GM21367 (cell line): ENCODE results near the gene BAIAP2.
"Not testable (repeated sequence)": the region's sequence is repeated elsewhere in the genome, so short reads cannot be mapped to it uniquely, and the experiment has no call there.

Experiments
- ATAC-seq: cut with Tn5 transposase; IDR thresholded peaks from one replicate; pipeline ENCODE4 v1.9.1; 2021; ENCODE audit not compliant: unreplicated experiment

The BAIAP2 gene

DNA sequence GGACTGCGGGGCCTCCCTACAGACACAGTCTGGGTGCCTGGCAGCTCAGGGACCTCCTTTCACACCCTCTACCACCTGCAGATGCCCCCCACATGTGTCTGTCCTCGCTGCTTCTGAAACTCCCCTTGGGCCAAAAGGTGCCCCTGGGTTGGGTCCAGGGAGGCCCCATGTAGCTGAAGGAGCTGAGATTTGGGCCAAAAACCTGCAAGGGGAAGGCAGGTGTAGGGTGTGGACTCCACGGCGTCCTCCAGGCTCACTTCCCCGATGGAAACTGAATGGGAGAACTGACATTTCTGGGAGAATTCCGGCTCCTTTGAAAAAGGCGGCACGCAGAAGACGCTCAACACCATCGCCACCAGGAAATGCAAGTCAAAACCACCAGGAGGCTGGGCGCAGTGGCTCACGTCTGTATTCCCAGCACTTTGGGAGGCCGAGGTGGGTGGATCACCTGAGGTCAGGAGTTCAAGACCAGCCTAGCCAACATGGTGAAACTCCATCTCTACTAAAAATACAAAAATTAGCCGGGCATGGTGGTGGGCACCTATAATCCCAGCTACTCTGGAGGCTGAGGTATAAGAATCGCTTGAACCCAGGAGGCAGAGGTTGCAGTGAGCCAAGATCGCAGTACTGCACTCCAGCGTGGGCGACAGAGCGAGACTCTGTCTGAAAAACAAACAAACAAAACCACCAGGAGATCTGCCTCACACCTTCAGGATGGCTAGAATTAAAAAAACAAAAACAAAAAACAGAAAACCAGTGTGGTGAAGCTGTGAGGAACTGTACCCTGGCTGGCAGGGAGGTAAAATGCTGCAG lies 13.2 kb upstream of the BAIAP2 start:
- ATAC-seq: no peak

DNA sequence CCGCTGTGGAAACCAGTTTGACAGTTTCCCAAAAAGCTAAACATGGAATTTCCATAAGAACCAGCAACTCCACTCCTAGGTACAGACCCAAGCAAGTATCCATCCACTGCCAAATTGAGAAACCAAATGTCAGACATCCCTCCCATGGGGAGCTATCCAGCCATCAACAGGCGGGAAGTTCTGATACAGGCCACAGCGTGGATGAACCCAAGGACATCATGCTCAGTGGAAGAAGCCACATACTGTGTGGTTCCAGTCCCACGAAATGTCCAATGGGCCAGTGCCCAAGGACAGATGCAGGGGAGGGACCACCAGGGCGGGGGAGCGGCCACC lies 12.6 kb upstream of the BAIAP2 start:
- no peak for ATAC-seq

DNA sequence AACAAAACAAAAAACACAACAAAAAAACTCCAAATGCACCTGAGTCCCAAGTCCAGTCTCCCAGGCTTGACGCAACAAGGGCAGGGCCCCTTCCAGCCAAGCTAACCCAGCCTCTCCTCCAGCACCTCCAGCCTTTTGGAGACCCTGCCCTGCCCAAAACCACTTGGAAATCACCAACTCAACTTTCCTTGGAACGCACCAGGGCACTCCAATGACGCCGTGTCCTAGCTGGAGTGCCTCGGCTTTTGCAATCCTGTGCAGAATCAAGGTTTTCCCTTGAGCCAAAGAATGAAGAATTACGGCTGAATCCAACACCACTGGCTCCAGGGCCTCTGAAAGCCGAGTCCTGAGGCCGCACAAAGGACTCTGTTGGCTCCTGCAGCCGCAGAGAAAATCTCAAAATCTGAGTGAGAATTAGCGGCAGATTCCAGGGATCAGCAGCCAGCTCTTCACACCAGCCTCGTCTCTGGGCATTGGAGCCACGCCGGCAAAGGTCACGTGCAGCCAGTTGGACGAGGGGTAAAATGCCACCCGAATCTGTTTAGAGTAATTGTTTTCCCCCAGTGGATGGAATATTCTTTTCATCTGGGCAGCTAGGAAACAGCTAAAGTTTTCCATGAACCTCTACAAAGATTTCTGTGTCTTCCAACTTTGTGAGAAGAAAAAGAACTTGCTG lies 9.7 kb upstream of the BAIAP2 start:
- no peak for ATAC-seq

DNA sequence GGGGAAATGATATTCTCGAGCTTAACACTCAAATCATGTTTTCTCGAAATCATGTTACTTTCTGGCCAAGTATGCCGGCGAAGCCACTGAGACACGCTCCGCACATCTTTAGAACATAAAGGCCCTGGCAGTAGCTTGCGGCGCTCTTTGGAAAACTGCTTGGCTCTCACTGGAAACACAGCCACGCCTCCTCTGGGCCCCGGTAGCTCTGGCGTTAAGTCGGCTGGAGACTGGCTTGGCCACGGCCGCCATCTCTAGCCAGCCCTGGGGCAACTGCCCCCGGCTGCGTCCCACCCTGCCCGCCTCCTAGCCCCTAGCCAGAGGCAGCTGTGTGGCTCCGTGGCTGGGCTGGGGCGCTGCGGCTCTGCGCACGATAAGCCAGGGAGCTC lies 9.2 kb upstream of the BAIAP2 start:
- no peak for ATAC-seq

DNA sequence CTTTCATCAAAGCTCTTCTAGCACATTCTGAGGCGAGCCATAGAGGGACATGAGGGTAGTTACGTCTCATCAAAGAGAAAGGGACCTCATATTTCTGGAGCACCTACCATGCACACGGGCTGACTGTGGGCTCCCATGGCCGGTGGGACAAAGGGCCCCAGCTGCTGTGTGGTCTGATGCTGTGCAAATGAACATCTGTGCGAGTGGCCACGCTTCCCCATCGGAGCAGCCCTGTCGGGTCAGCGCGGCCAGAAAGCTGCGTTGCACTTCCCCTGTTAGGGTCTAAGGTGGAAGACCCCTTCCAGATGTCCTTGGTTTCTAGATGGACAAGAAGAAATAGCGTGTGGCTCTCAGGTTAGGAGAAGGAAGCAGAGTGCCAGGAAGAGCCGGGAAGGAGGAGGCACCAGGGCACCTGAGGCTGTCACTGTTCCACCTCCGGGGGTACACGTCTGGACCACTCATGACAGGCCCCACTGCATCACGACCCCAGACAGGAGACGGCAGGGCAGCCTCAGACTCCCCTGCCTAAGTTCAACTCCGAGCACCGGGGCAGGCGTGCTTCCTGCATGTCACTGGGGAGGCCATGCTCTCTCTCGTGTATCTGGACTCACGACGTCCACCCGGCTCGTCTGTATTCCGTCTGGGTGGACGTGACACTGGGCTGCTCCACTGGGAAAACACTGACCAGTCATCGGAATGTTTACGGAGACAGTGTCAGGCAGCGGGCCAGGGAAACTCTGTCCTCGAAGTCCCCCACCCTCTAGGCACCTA lies 8.5 kb upstream of the BAIAP2 start:
- ATAC-seq: no peak

DNA sequence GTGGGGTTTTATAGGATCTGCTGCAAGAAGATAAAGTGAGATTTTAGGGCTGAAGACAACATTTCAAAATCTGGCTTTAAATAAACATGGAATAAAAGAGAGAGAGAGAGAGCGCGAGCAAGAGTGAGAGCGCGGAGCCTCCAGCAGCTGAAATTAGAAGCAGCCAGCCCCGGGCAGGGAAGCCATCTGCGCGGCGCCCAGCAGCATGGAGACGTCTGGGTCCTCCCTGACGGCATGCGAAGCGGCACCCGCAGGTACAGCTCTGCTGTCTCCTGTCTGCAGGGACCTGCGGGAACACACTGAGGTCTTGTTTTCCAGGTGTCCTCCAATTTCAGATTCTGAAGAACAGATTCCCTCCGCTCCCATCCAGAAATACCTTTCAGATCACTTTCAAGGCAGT lies 7.9 kb upstream of the BAIAP2 start:
- no peak for ATAC-seq

DNA sequence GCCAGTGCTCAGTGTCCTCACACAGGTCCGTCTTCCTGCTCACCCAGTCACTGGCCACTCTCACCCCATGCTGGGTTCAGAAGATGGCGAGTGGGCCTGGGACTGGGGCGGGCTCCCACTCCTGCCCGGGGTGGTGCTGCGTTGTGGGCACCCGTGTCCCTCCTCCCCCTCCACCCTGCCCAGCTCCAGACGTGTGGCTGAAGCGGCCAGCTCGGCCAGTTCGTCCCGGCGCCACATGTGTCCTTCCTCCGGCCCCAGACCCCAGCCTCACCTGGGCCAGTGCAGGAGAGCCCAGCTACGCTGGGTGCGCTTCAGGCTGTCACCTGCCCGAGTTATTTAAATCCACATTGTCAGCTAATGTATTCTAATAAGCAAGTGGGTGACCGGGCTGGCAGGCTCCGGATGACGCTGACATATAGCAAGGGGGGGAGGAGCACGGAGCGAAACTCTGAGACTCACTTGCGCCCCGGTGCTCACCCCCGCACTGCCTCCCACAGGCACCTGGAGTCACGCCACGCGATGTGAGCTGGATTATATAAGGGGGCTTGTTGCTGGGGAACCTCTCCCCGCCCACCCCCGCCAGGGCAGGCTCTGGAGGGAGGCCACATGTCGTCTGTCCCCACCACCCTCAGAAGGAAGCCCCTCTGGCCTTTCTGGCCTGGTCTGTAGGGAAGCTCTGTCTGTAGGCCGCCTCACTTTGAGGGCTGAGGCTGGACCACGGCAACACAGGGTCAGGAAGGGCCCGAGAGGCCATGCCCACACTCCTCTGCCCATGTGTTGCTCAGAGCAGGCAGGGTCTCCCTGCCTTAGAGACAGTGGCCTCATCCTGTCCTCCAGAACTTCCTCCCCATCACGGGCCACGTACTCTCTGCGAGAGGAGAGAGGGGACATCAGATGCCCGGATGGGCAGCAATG lies 7.1 kb upstream of the BAIAP2 start:
- ATAC-seq: no peak

DNA sequence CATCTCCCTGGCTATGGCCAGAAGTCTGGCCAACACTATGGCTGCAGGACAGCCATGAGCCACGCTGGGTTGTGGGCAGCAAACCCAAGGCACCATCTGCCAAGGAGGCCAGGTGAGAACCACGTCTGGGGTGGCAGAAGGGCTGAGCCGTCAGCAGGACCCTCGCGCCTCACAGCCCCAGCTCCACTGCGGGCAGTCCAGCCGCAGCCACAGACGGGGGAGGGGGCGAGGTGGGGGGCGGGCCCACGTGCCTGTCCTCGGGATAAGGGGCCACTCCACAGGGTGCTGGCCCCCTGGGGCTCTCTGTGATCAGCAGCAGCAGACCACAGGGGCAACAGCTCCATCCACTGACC lies 6.5 kb upstream of the BAIAP2 start:
- ATAC-seq: no peak

DNA sequence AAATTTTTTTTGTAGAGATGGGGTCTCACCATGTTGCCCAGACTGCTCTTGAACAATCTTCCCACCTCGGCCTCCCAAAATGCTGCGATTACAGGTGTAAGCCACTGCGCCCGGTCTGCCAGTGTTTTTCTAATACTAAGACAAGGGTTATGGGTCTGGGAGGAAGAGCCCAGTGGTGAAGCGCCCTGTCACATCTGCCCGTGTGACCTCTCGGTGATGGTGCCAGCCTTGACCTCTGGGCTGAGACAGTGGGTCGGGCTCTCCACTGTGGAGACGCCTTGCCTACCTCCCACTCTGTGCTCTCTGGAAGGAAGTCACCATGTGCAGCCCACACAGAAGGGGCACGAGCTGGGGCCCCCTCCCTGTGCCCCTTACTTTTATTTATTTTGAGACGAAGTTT lies 5.1 kb upstream of the BAIAP2 start:
- no peak for ATAC-seq

DNA sequence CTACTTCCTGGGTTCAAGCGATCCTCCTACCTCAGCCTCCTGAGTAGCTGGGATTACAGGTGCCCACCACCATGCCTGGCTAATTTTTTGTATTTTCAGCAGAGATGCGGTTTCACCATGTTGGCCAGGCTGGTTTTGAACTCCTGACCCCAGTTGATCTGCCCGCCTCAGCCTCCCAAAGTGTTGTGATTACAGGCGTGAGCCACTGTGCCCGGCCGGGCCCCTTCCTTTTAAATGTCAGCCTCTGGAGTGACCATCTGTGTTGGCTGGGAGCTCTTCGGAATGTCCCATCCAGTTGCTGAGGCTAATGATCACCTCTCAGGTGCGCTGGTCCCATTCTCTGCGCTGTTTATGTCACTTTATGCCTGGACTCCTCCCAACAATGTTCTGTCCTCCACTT lies 4.6 kb upstream of the BAIAP2 start:
- ATAC-seq: not testable (repeated sequence)

DNA sequence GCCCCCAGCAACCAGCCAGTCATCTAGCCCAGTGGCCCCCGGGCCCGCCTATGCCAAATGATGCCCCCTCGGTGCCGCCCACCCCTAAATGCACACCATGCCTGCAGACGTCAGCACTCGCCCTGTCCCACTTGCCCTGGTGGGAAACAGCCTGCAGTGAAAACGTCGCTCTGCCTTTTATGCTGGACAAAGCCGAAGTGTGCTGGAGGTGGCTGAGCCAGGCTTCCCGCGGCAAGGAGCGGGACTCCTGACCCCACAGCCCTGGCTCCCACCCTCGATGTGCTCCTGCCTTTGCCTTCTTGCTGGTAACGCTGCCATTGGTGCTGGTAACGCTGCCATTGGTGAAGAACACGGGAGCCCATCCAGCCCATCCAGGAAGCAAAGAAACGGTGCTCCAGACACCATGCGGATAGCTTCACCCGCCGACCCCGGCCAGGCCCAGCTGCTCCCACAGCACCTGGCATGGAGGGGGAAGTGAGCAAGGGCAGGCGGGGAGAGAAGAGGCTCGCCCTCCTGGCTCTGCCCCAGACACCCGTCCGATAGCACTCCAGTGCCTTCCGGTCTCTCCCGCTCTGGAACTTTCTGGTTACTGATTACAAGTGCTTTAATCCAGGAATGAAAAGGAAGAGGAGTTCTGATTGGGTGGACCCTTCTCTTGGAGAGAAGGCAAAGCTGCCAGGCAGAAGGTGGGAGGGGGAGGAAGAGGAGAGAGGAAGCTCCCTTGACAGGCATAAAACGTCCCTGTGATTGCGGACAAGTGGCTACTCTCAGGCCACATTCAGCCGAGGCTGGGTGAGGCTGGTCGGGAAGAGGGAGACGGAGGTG lies 4.0 kb upstream of the BAIAP2 start:
- ATAC-seq: no peak

DNA sequence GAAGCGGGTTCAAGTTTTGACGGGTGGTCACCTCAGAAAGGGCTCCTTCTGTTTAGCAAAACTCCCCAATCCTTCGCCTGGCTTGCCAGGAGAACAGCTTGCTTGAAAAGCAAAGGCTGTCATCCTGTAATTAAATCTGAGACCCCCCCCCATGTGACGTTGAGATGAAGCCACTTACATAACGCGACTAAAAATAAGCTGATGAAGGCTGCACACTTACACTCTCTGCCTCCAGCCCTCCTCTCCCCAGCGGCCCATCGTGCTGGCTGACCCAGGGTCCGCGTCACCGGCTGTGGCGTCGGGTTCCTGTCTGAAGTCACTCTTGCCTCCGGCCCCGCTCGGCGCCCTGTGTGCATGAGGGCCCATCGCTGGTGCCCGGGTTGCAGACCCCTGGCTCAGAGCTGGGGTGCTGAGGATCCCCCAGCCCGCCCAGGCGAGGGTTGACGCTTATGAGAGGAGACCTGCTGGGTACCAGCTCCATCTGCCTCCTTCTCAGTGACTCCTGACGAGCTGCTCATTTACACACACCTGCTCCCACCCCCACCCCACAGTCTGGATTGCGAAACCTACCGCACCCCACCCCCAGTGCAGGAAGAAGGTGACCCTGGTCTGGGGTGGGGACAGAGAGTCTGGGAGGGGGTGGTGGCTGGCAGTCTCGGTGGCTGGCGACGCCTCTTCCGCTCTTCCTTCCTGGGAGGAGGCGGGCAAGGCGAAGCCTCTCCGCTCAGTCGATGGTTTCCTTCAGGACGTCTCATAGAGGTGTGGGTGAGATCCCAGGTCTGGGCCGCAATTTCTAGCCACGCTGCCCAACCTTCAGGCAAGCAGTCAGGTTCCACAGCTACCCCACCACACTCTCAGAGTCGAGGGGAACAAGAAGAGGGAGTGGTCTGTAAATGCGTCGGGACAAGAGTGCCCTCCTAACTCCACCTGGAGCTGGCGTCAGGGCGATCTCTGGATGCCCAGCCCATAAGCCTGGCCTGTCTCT lies 3.1 kb upstream of the BAIAP2 start:
- no peak for ATAC-seq

DNA sequence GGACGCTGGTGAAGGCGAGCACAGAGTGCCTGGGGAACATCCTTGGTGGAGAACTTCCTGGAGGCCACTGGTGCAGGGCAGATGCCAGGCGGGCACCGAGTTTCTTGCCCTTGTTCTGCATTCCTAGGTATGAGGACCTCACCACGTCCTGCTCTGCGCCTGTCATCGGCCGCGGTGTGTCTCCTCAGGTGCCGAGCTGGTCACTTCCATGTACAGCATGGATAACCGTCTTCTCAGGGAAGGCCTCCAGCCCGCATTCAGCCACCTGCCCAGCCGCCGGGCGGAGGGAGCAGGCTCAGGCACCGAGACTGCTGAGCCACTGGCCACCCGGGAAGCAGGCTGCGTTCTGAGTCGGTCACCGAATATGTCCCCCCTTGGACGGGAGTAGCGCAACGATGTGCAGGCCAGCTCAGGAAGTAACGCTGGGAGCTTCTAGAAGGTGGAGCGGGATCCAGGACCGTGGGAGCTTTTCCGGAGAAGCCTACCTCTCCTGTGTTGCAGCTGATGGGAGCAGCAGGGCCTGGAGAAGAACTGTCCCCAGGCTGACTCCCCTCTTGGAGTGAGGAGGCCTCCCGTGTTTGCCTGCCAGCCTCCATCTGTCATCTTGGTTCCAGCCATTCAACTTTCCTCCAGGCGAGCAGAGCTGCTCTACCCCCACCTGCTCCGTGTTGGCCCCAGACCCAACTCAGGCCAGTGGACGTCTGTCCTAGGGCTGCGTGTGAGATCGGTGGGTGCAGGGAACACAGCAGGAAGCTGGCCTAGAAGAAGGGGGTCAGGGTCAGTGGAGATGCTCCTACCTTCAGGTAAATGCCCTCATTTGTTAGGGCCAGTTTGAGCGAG lies 2.1 kb upstream of the BAIAP2 start:
- ATAC-seq: no peak

DNA sequence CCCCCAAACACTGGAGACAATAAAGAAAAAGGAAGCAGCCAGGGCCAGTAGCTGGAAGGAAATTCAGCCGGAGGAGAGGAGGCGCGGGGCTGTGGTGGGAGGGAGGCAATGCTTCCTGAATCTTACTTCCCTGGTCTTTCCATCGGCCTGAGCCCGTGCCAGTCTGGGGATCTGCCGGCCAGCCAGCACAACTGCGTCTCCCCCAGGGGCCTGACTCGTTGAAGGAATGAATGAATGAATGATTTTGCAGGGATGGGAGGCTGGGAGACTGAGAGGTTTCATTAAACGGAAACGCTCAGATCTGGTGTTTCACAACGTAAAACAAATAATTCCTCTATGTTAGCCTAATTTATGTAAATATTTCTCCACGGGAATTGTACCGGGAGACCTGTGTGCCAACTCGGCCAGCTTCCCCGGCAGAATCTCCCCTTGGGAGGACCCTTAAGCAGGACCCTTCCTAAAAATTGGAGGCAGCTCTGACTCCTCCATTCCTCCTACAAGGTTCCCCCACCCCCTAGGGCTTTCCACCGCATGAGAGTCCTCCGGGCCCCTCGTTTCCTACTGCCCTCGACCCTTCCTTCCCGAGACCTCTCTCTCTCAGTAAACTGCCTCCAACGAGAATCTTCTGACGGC lies 1.3 kb upstream of the BAIAP2 start:
- ATAC-seq: no peak

DNA sequence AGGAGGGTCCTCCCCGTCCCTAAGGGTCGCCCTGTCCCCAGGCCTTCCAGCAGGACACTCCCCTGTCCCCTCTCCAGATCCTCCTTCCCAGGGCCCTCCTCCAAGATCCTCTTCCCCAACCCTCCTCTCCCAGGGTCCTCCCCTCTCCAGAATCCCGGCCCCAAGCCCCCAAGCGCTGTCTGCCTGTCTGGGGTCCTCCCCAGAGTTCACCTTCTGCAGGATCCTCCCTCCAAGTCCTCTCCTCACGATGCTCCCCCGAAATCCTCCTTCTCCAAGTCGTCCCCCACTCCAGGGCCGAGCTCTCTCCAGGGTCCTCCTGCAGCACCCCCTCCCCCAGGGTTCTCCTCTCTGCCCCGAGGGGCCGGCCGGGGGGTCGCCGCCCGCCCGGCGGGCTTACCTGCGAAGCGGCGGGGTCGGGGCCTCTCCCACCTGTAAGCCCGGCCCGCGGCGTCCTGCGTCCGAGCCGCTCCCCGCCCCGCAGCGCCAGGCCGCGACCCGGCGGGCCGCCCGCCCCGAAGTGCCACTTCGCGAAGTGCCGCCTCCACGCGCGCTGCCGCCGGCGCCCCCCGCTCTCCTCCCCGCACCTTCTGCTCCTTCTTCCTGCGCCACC lies 678 bp upstream of the BAIAP2 start:
- peak; percentile 4 for ATAC-seq

DNA sequence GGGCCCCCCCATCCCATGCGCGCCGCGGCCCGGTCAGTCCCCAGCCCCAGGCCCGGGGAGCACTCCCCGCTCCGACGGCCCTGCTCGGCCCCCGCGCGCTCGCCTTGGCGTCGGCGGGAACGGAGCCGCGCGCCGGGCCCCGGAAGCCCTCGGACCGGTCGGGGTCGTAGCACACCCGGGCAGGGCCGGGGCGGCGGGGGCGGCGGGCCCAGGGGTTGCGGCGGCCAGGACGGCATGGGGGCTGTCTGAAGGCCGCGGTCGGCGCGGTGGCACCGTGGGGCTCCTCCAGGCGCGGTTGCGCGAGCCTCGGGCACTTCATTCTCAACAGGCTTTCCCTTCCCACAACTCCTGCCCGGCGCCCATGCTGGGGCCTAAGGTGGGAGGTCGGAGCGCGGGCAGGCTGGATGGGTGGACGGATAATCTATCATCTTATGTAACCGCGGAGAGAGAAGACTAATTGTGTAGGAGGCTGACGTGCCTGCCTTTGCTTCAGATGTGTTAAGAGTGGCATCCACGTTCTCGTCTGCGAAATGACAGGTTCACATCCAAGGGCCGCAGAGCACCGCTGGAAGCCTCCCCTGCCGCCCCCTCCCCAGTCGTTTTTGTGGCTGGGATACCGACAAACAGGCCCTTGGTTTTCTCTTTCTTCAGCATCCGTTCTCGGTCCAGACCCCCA lies 708 bp downstream of the BAIAP2 start:
- ATAC-seq: no peak
